Measurements from ENCODE around the gene BCAS3. TPM values are rescaled to one million over a fixed set of nuclear protein-coding genes. Genes with fewer than 3 reads are reported as not detected.

Gene BCAS3
- total RNA-seq, 2 experiments from 2014 or later = 20.1 to 31.8 TPM

GRCh38 chr17:61338874-61339478, 661.3 kb downstream of the BCAS3 start:
- ChIA-PET POLR2A (no interaction called here), CTCF (no interaction called here)
- intact Hi-C loops (cut with DNase I, micrococcal nuclease) = no loop called here
- H3K27ac Mint-ChIP-seq = no peak overlapping the region
- Histone ChIP-seq H3K9me3 (ENCODE audit: control insufficient read depth in 1 of 2, insufficient read depth in 1 of 2, low read length in 2 of 2) (no peaks in the 10 kb centered on the region), H3K36me3 (ENCODE audit: insufficient read depth, low read length) (no peaks in the 10 kb centered on the region), H3K27me3 (ENCODE audit: control insufficient read depth in 1 of 2, insufficient read depth in 2 of 2, low read length in 2 of 2) (no peaks in the 10 kb centered on the region), H3K4me3 (ENCODE audit: low read length) (no peak overlapping the region), H3K4me1 (ENCODE audit: insufficient read depth, low read length) (no peaks in the 10 kb centered on the region), H3K27ac (ENCODE audit: low read depth in 1 of 2, low read length in 2 of 2) (no peak overlapping the region)
- DNase-seq (no peak), ATAC-seq (ENCODE audit: poor library complexity) (no peak)
- H3K36me3 Mint-ChIP-seq (ENCODE audit: low read depth) = no peaks in the 10 kb centered on the region
- no peaks in the 10 kb centered on the region for H3K4me1 Mint-ChIP-seq (ENCODE audit: low read depth)
- H3K27me3 Mint-ChIP-seq = no peaks in the 10 kb centered on the region
- no peak overlapping the region for H3K4me3 Mint-ChIP-seq
- no peaks in the 10 kb centered on the region for H3K9me3 Mint-ChIP-seq
- TF ChIP-seq CTCF (IDR thresholded peaks at IDR 0.05) = no peak

- Histone ChIP-seq H3K4me1 (ENCODE audit: insufficient read depth, low read length) (no peaks in the 10 kb centered on the region), H3K27ac (ENCODE audit: low read depth in 1 of 2, low read length in 2 of 2) (no peak overlapping the region), H3K9me3 (ENCODE audit: control insufficient read depth in 1 of 2, insufficient read depth in 1 of 2, low read length in 2 of 2) (no peaks in the 10 kb centered on the region), H3K4me3 (ENCODE audit: low read length) (no peak overlapping the region), H3K27me3 (ENCODE audit: control insufficient read depth in 1 of 2, insufficient read depth in 2 of 2, low read length in 2 of 2) (no peaks in the 10 kb centered on the region), H3K36me3 (ENCODE audit: insufficient read depth, low read length) (no peaks in the 10 kb centered on the region)
- ATAC-seq (ENCODE audit: poor library complexity) (no peak), DNase-seq (no peak)
- POLR2A ChIA-PET = no interaction called here
- intact Hi-C loops (cut with DNase I, micrococcal nuclease) = no loop called here
- no peaks in the 10 kb centered on the region for H3K36me3 Mint-ChIP-seq (ENCODE audit: low read depth)
- H3K27ac Mint-ChIP-seq = no peak overlapping the region
- H3K4me1 Mint-ChIP-seq (ENCODE audit: low read depth) = no peaks in the 10 kb centered on the region
- no peak for TF ChIP-seq CTCF (IDR thresholded peaks at IDR 0.05)
- H3K27me3 Mint-ChIP-seq = no peaks in the 10 kb centered on the region
- H3K4me3 Mint-ChIP-seq = no peak overlapping the region
- CTCF ChIA-PET = no interaction called here
- H3K9me3 Mint-ChIP-seq = no peaks in the 10 kb centered on the region
These were observed 663.0 kb downstream of the BCAS3 start for GRCh38 chr17:61340431-61341209.

GRCh38 chr17:61343576-61343975, 665.9 kb downstream of the BCAS3 start:
- no peaks in the 10 kb centered on the region for H3K36me3 ChIP-seq (ENCODE audit: insufficient read depth, low read length)
- TF ChIP-seq CTCF (IDR thresholded peaks at IDR 0.05) = no peak
- H3K27me3 Mint-ChIP-seq = no peaks in the 10 kb centered on the region
- no peak overlapping the region for H3K4me3 ChIP-seq (ENCODE audit: low read length)
- no peak overlapping the region for H3K27ac Mint-ChIP-seq
- H3K27me3 ChIP-seq (ENCODE audit: control insufficient read depth in 1 of 2, insufficient read depth in 2 of 2, low read length in 2 of 2) = no peaks in the 10 kb centered on the region
- H3K9me3 Mint-ChIP-seq = no peaks in the 10 kb centered on the region
- DNase-seq (no peak), ATAC-seq (ENCODE audit: poor library complexity) (no peak)
- ChIA-PET POLR2A (no interaction called here), CTCF (no interaction called here)
- intact Hi-C loops (cut with DNase I, micrococcal nuclease) = no loop called here
- H3K4me3 Mint-ChIP-seq = no peak overlapping the region
- H3K4me1 Mint-ChIP-seq (ENCODE audit: low read depth) = no peaks in the 10 kb centered on the region
- no peaks in the 10 kb centered on the region for H3K9me3 ChIP-seq (ENCODE audit: control insufficient read depth in 1 of 2, insufficient read depth in 1 of 2, low read length in 2 of 2)
- H3K4me1 ChIP-seq (ENCODE audit: insufficient read depth, low read length) = no peaks in the 10 kb centered on the region
- H3K36me3 Mint-ChIP-seq (ENCODE audit: low read depth) = no peaks in the 10 kb centered on the region
- H3K27ac ChIP-seq (ENCODE audit: low read depth in 1 of 2, low read length in 2 of 2) = no peak overlapping the region
